AG04450 (cell line): Measurements from ENCODE around the gene BCKDK. TPM values are rescaled to one million over a fixed set of nuclear protein-coding genes. Genes with fewer than 3 reads are reported as not detected.

Experiments
- CTCF ChIA-PET: fragments of 300-600, 350-600 bp; formaldehyde crosslinking; extraction: SDS; loops from one replicate; lab custom pipeline; 2022; ENCODE audit warnings: antibody characterized with exemption, inconsistent platforms; lab: Charles Lee
- POLR2A ChIA-PET: fragments of 350-600 bp; formaldehyde crosslinking; extraction: SDS; loops from one replicate; lab custom pipeline; 2021; ENCODE audit warnings: antibody characterized with exemption, inconsistent platforms; lab: Yijun Ruan, JAX
- DNase-seq: peaks from one replicate; pipeline ENCODE4 v3.0.0-alpha.2; 2011; ENCODE audit warnings: low read depth, low spot score
- H3K27ac ChIP-seq: one replicate; pipeline ENCODE4 v1.5.1; 2012; ENCODE audit warnings: low read depth, low read length, control low read depth
- H3K27me3 ChIP-seq: one replicate; pipeline ENCODE4 v1.6.0; 2012; ENCODE audit warnings: low read length; ENCODE audit not compliant: control insufficient read depth, insufficient read depth
- H3K4me3 ChIP-seq: 2 replicates; pipeline ENCODE4 v1.5.1; 2011; ENCODE audit warnings: mild to moderate bottlenecking, low read depth, low read length, control low read depth
- H3K9me3 ChIP-seq: 2 replicates; pipeline ENCODE4 v1.5.1; 2012; ENCODE audit warnings: low read length; ENCODE audit not compliant: control insufficient read depth, insufficient read depth
- CTCF ChIP-seq: IDR thresholded peaks from 2 replicates; pipeline ENCODE4 v1.5.1; 2011; ENCODE audit warnings: low read depth, low read length, control low read depth, inconsistent platforms
- polyA plus RNA-seq: library from polyadenylated mRNA; depleted of rRNA; stranded (reverse); fragments of >200 nt; gene quantifications from 2 replicates; pipeline ENCODE4 v1.2.3, GENCODE V29; 2011

Gene BCKDK
- polyA plus RNA-seq, 1 experiment: 31.6 TPM

GRCh38 chr16:31079342-31079944 lies 28.7 kb upstream of the BCKDK start:
- Histone ChIP-seq H3K27me3 (no peaks in the 10 kb centered on the region), H3K9me3 (peaks cover 2% of the 10 kb centered on the region; the same call in 1 of the 2 replicates), H3K4me3 (no peak overlapping the region), H3K27ac (no peak overlapping the region)
- POLR2A ChIA-PET: no interaction called here
- DNase-seq: no peak
- CTCF ChIA-PET: no interaction called here
- no peak for TF ChIP-seq CTCF

GRCh38 chr16:31080035-31080629 lies 28.1 kb upstream of the BCKDK start:
- H3K27me3 ChIP-seq: no peaks in the 10 kb centered on the region
- POLR2A ChIA-PET: no interaction called here
- CTCF ChIA-PET: no interaction called here
- TF ChIP-seq CTCF: no peak
- H3K27ac ChIP-seq: no peak overlapping the region
- no peak overlapping the region for H3K4me3 ChIP-seq
- DNase-seq: no peak
- no peaks in the 10 kb centered on the region; the same call in 1 of the 2 replicates for H3K9me3 ChIP-seq

GRCh38 chr16:31080756-31081419 lies 27.3 kb upstream of the BCKDK start:
- ChIA-PET CTCF (no interaction called here), POLR2A (no interaction called here)
- Histone ChIP-seq H3K27ac (no peak overlapping the region), H3K9me3 (no peaks in the 10 kb centered on the region; the same call in 1 of the 2 replicates), H3K4me3 (no peak overlapping the region), H3K27me3 (no peaks in the 10 kb centered on the region)
- no peak for TF ChIP-seq CTCF
- no peak for DNase-seq

- no peak for DNase-seq
- Histone ChIP-seq H3K9me3 (no peaks in the 10 kb centered on the region; the same call in 1 of the 2 replicates), H3K27me3 (no peaks in the 10 kb centered on the region), H3K27ac (no peak overlapping the region), H3K4me3 (no peak overlapping the region)
- no peak for TF ChIP-seq CTCF
- ChIA-PET POLR2A (interaction anchor here (0.6 kb wide), 1 partner anchor 63 kb away, joined by 3 read pairs; no protein-coding TSS in a partner anchor), CTCF (no interaction called here)
Measured at GRCh38 chr16:31081428-31082351, 26.5 kb upstream of the BCKDK start.
